HG03103 (cell line): ENCODE measurements around the gene RPH3AL.

Experiments used
- ATAC-seq: cut with Tn5 transposase; IDR thresholded peaks from one replicate; pipeline ENCODE4 v1.9.1; 2021; ENCODE audit warnings: low read depth; ENCODE audit not compliant: unreplicated experiment

RPH3AL gene, protein sequence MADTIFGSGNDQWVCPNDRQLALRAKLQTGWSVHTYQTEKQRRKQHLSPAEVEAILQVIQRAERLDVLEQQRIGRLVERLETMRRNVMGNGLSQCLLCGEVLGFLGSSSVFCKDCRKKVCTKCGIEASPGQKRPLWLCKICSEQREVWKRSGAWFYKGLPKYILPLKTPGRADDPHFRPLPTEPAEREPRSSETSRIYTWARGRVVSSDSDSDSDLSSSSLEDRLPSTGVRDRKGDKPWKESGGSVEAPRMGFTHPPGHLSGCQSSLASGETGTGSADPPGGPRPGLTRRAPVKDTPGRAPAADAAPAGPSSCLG

DNA sequence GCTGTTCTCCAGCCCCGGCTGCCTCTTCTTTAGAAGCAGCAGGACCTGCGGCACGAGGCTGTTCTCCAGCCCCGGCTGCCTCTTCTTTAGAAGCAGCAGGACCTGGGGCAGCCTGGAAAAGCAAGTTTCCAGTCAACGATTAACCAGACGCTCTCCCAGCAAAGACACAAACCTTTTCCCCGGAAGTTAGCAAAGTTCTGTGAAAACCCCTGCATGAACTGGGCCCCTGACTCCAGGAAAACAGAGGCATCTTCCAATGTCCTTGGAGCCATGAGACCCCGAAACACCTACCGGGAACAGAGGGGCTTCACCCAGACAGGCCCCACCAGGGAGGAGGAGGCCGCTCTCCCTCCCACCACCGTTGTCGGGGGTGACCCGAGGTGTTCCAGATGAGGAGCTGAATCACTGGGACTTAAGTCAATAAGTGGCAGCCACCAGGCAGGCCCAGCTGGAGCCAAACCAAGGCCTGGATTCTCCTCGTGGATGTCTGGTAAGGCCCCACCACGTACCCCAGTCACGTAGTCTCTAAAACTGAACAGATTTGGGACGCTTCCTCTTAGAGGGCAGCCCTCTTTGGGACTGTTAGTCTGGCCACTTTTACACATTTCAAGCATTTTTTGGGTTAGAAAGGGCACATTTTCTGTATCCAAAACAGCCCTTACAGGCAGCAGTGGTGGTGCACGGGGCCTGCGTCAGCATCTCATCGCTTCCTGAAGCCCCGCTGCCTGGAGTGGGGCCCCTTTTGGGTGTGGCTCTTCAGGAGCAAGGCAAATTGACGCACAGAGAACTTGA lies at the start of gene RPH3AL:
Gene RPH3AL, minus strand, starts transcription at position 387 of the 792 bp plus-strand sequence. CDS start 25,264 bp downstream, outside the sequence.
- ATAC-seq, result no peak

DNA sequence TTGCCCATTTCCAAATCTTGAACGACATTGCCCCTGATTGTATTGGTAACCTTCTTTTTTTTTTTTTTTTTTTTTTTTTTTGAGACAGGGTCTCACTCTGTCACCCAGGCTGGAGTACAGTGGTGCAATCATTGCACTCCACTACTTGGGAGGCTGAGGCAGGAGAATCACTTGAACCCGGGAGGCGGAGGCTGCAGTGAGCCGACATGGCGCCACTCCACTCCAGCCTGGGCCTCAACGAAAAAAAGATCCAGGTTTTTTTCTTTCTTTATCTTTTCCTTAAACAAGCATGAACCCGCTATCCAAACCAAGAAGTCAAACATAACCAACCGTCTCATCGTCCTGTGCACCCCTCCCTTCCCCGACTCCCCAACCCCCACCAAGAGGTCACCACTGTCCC lies 47.6 kb upstream of the RPH3AL start:
- no peak for ATAC-seq

DNA sequence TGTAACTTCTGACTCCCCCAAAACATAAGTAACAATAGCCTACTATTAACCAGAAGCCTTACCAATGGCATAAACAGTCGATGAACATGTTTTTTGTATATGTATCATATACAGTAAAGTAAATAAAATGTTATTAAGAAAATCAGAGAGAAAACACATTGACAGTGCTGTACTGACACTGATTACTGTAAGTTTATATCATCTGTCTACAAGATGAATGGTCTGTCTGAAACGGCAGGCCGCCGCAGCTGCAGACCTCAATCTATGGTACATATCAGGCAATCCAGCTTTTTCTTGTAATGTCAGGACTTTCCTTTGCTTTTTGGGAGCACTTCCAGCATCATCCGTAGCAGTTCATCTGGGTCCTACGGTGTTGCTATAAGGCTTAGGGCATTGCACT lies 44.2 kb upstream of the RPH3AL start:
- ATAC-seq, result no peak

DNA sequence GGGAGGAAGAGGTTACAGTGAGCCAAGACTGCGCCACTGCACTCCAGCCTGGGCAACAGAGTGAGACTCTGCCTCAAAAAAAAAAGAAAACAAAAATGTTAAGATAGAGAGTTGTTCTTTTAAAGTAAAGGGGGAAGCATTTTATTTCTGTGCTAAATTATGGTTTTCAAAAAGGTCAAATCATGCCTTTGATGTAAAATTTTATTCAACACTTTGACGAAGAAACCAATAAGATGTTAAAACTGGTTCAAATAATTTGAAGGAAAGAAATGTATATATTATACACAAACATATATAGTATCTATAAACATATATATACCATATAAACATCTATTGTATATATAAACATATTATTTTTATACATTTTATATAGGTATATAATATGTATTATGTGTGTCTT lies 43.4 kb upstream of the RPH3AL start:
- ATAC-seq, result no peak

DNA sequence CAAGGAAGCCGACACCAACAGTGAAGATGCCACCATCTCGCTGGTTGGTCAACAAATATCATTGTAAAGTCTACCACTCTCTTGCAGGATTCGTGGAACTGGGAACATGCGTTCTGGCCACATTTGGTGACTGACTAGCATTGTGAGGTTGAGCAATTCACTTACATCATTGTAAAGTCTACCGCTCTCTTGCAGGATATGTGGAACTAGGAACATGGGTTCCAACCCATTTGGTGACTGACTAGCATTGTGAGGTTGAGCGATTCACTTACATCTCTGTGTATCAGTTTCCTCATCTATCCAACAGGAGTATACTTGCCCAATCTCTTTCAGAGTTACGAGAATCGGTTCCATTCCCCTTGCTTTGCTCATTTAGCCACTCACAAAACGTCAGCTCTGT lies 42.6 kb upstream of the RPH3AL start:
- ATAC-seq, result no peak

DNA sequence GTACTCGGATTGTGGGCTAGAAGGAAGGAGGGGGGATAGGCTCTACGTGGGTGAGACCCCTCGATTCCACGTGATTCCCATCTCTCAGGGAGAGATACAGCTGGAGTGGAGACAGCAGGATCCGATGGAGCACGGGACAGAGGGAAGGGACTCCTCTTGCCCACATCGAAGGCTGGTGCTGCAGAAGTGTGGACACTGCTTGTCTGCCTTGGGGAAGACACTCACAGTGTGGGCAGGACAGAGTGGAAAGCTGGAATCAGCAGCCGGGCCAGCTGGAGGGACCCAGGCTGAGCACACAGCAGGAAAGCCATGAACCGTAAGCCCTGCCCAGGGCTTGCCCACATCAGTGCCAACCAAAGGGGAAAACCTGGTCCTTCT lies 42.1 kb upstream of the RPH3AL start:
- ATAC-seq, result no peak

DNA sequence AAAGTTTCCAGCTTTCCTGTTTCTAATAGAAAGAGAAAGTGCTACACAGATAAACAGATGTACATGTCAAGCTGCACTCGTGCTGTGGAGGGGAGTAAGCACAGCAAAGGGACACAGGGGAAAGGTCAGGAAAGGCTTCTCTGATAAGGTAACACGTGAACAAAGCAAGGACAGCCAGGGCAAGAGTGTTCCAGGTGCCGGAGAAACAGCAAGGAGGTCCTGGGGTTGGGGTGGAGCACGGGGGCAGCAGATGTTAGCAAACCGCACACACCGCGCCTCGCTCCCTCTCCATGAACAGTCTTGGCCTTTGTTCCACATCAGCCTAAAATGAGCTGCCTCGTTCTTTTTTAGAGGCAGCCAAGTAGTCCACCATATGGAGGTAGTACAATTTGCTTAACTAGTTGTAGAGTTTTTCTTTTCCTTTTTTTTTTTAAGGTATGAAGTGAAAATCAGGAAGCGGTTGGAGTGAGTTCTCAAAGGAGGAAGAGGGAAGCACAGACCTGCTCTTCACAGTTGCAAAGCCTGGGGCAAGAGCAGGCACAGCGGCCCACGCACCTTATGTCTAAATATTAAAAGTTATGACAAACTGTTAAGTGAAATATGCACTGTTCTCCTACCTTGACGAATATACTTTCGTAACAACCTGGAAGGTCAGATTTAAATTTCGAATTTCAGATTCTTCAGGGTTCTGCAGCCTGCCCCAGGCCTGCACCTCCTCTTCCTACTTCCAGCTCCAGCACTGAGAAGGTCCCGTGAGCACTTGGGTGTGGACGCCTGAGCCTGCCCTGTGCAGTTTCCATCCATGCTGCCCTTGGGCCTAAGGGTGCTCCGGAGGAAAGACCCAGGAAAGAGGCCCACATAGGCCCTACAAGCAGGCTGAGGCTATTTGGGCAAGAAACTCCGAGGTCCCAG lies 41.5 kb upstream of the RPH3AL start:
- no peak for ATAC-seq

DNA sequence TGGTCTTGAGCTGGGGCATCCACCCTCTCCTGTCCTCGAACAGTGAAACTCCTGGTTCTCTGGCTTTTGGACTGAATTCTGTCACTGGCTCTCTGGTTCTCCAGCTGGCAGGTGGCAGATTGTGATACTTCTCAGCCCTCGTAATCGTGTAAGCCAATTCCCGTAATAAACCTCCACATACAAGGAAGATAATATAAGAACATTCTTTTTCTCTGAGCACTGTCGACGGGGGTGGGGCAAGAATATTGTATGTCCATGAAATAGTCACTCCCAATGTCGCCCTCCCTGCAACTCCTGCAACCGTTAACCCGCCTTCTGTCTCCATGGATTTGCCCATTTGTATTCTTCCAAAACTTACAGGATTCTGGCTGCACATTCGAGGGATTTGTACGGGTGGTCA lies 39.2 kb upstream of the RPH3AL start:
- no peak for ATAC-seq

DNA sequence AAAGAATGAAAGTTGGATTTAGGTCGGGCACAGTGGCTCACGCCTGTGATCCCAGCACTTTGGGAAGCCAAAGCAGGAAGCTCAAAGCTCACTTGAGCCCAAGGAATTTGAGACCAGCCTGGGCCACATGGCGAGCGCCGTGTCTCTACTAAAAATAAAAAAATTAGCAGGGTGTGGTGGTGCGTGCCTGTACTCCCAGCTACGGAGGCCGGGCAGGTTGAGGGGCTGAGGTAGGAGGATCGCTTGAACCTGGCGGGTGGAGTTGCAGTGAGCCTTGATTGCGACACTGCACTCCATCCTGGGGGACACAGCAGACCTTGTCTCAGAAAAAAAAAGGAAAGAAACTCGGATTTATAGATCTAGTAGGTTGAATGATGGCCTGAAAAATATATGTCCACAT lies 37.4 kb upstream of the RPH3AL start:
- ATAC-seq, result no peak

DNA sequence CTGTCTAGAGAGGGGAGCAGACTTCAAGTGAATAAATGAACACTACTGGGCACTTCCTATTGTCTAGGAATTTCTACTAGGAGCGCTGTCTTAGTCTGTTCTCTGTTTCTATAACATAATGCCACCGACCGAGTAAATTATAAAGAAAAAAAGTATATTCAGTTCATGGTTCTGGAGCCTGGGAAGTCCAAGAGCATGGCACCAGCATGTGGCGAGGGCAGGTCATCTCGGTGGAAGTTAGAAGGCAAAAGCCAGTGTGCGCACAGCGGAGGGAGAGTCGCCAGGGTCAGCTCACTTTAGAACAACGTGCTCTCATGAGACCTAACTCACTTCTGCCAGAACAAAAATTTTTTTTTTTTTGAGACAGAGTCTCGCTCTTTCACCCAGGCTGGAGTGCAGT lies 35.5 kb upstream of the RPH3AL start:
- ATAC-seq, result no peak

DNA sequence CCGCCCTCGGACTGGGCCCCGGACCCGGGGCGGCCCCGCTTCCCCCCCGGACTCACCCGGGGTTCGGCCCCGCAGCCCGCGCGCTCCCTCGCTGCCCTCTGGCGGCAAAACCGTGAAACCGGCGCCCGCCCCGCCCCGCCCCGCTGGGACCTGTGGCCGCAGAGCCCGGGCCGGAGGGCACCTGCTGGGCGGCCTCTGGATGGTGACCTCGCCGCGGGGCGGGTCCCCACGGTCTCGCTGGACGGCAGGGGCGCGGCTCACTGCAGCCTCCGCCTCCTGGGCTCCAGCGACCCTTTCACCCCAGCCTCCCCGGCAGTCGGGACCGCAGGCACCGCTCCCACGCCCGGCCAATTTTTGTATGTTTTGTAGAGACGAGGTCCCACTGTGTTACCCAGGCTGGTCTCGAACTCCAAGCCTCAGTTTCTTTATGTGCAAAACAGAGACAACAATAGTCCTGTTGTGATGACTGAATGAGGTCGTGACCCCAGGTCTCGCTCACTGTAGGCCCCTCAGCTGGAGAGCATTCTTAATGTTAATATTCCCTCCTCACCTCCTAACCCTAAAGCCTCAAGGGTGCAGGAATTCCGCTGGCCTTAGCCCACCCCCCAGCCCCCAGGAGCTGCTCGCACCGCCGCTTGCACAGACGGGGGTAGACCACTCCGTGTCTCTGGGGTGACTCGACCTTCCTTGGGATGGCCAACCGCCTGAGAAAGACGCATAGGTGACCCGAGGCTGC lies 33.7 kb upstream of the RPH3AL start:
- no peak for ATAC-seq

DNA sequence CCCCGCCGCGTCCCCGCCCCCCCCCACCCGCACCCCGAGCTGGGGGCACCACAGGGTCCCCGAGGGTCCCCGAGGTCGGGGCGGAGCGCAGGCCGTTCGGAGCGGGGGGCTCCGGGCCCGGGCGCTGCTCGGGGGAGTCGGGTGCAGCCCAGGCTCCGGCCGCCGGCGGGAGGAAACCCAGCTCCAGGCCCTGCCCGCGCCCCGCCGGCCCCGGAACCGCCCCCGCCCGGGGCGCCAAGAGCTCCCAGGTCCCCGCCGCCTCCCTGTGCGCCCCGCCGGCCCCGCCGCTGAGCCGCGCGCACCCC lies 33.2 kb upstream of the RPH3AL start:
- ATAC-seq, result no peak

DNA sequence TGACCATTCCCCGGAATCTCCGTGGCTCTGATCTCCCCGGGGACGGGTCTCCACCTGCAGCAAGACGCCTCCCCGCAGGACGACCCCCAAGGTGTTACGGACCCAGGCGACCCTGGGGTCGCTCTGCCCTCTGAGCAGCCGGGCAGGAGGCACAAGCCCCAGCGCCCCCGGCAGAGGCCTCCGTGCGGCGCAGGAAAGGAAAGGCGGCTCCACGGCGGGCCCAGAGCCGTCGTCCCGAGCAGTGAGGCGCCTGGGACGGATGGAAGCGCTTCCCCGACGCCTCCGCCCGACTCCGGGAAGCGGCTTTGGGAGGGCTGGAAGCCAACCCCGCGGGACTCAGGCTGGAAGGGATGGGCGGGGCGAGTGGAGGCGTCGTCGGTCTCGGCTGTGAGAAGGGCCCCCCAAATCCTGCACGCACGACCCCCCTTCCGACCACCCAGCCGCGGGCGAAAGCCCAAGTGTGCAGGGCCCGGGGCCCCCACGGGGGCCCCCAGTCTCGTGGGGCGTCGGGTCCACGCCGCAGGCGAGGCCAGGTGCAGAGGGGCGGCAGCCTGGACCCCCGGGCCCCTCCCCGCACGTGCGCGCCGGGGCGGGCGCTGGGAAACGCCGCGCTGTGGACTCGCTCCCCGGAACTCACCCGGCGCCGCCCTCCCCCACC lies 32.7 kb upstream of the RPH3AL start:
- ATAC-seq, result no peak

DNA sequence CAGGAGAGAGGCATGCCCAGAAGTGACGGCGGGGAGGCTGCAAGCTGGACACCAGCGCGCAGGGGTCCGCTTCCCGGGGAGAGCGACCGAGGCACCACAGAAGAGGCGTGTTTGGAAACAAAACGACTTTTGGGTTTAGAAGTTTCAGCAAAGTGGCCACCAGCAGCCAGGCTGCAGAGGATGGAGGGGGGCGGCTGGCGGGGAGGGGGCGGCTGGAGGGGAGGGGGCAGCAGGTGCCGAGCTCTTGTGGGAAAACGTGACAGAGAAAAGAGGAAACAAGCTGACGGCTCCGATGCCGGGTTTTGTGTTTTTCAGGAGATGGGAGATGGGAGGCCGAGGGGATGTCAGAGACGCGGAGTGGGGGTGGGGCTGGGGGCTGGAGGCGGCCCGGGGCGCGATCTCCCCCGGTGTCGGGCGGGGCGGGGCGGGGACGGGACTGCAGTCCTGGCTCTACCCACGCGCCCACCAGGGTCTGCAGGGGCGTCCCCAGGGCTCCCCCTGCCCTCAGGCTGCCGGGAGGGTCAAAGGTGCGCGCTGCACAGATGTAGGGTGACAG lies 32.1 kb upstream of the RPH3AL start:
- ATAC-seq, result no peak

DNA sequence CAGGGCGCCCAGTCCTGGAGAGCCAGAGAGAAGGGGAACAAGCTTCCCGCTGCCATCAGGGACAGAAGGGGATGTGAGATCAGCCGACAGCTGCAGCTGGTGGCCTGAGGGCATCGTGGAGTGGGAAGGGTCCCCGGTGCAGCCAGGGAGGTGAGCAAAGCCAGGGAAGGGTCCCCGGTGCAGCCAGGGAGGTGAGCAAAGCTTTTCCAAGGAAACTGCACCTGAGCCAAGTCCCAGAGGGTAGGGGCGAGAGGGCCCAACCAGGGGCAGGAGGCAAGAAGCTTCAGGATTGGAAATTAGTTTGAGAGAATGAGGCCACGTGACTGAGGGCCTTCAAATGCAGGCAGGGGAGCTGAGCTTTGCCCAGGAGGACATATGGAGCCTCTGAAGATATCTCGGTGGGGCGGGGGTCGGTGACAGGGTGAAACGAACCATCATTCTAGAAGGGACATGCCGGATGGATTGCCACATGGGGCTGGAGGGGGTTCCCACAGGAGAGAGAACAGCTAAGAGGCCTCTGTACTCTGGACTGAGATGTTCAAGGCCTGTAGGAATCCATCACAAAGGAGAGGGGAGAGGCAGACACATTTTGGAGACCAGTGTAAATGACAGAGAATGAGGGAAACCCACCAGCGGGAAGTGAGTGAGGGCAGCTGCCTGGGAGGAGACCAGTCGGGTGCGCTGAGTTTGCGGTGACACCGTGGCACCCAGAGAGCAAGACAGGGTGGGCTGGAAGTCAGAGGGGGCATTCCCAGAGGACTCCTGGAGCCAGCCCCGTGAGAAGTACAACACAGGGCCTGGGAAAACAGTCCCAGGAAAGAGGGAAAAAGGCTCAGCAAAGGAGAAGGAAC lies 31.4 kb upstream of the RPH3AL start:
- ATAC-seq, result no peak

DNA sequence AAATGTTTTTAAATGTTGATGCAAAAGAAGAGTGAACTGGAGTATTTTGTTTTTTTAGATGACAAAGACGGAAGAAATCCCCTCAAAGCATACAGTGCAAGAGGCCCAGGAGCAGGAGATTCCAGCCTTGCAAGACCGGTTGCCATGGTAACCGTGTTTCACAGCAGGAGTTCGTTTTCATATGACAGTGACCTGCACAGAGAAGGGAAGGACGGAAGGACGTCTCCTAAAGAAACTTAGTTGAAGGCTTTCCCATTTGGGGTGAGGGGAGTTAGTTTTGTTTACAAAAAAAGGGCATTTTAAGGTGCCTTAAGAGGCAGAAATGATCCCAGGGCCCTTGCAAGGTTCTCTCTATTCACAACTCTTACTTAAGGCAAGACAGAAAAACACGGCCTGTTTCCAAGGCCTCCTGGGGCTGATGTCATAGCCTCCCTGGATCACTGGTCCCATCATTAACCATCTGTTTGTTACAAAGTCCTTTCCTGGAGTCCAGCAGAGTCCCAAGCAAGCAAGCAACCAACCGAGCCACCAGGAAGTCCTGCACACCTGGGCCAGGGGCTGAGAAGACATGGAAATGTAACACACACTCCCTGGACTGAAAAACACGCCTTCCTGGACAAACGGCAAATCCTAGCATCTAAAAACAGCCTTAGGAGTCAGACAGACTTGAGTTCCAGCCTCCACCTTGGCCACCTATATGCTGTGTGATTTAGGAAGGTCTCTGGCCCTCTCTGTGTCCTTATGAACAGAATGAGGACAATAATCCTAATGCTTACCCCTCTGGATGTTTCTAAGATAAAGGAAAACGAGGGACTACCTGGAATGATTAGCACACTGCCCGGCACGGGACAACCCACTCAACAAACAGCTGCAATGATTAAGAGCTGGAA lies 30.3 kb upstream of the RPH3AL start:
- no peak for ATAC-seq

DNA sequence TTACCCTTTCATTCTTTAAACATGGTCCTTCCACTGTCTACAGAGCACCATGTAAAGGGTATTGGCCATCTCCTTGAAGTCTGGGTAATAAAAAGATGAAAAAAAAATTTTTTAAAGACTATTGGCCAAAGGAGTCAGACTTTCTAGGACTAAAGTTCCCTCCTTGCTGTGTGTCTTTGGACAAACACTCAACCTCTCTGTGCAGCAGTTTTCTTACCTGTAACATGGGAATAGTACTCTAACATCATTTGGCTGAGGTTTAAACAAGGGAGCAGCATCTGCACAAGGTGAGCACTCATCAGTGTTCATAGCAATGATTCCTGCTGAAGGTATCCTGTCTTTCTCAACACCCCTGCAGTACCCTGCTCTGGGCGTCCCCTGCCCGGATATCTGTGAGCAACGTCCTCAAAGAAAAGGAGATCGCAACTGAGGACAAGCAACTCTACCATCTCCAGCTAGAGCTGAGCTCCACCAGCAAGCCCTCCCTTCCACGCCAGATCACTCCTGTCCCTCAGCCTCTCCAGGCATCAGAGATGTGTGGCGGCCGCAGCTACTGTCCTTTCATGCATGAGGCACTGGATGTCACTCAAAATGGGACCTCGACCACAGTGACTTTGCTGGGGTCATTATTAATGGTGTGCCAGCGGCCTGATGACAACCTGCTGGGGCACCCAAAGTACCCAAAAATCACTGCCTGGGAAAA lies 29.5 kb upstream of the RPH3AL start:
- ATAC-seq, result no peak
